Tibial nerve (tissue), 4 donors: ENCODE measurements around the gene OCRL.

ENCODE experiments used
- CTCF ChIP-seq, 5 experiments: fragments of 200-600 bp in 3 of 5; fragments of 450-650 bp in 2 of 5; sonication (generic) in 3 of 5; IDR thresholded peaks; one replicate each; pipeline ENCODE4 v1.5.1; 2016 to 2019; ENCODE audit warnings: antibody characterized with exemption in 5 of 5, mild to moderate bottlenecking in 3 of 5, moderate library complexity in 2 of 5
- EP300 ChIP-seq, 2 donors: sonication (generic); formaldehyde crosslinking; IDR thresholded peaks; one replicate each; pipeline ENCODE4 v1.6.1; 2017; ENCODE audit warnings: antibody characterized with exemption in 2 of 2, mild to moderate bottlenecking in 1 of 2

DNA sequence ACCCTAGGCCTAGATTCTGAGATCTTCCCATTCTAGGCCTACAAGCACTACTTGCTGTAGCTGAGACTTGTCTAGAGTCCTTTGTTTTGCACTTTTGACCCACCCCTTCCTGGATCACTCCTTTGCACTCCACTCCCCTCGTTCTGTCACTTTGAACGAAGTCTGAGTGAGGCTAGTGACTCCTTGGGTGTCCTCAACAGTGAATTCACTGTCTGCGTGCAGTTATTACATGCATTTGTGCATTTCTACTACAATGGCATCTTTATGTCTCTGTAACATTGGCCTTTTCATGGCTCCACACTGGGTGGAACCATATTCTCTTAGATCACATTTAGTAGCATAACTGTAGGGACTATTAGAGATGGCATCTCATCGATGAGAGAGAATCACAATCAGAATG lies 50.5 kb downstream of the OCRL start:
- TF ChIP-seq CTCF (IDR thresholded peaks at IDR 0.05) (no peak), EP300 (IDR thresholded peaks at IDR 0.05) (no peak)
